ENCODE results near the gene NTN1.

The NTN1 gene

GRCh38 chr17:9287306-9287705 lies 266.0 kb downstream of the NTN1 start:
- DNase-seq: no peak

GRCh38 chr17:9290226-9290613 lies 268.9 kb downstream of the NTN1 start:
- DNase-seq: no peak

DNA sequence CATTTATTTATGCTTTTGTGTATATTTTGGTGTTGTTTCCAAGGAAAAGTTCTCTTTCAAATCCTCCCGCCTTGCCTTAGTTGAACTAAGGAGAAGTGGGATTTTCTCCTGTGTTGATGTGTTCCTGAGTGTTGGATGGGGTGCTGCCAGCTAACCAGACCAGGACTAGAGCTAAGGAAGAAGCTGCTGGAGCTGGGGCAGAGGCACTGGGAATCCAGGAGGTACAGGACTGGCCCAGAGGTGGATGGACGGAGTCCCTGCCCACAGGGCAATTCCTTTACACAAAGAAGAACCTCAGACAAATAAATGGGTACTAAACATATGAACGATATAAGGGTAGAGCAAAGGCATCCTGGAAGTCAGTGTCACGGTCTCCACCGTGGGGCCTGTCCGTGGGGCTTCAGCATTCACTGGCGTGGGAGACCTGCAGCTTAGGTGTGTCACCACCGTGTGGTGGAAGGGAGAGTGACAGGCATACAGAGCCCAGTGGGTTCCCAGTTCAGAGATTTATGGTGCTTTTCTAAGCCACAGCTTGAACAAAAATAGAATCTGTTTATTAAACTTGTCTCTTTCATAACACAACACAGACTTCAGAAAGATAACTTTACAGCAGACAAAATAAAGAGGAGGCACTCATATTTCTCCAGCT lies 270.7 kb downstream of the NTN1 start:
- peak; percentile 16 for DNase-seq

DNA sequence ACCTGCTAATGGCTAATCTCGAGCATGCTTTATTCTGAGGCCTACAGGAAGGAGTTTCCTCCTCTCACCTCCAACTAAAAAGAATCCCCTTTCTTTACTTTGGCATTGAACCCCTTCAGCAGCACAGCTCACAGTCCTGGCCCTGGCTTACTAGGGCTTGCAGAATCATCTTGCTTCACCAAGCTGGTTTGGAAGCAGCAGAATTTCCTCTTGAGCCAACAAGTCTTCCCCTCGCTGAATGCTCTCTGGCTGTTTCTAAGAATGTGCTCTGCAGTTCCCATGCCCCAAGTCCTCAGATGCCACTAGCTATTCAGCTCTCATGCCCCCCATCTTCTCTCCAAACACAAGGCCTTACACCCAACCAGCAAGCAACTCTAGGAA lies 271.2 kb downstream of the NTN1 start:
- no peak for DNase-seq
